GM18909 (cell line): ENCODE results near the gene TBC1D8.
"Not testable (repeated sequence)": the region's sequence is repeated elsewhere in the genome, so short reads cannot be mapped to it uniquely, and the experiment has no call there.

Experiments
- ATAC-seq: cut with Tn5 transposase; IDR thresholded peaks from one replicate; pipeline ENCODE4 v1.9.1; 2021; ENCODE audit warnings: mild to moderate bottlenecking; ENCODE audit not compliant: unreplicated experiment, poor library complexity

The TBC1D8 gene

GRCh38 chr2:101081375-101081907 lies 69.7 kb downstream of the TBC1D8 start:
- no peak for ATAC-seq

DNA sequence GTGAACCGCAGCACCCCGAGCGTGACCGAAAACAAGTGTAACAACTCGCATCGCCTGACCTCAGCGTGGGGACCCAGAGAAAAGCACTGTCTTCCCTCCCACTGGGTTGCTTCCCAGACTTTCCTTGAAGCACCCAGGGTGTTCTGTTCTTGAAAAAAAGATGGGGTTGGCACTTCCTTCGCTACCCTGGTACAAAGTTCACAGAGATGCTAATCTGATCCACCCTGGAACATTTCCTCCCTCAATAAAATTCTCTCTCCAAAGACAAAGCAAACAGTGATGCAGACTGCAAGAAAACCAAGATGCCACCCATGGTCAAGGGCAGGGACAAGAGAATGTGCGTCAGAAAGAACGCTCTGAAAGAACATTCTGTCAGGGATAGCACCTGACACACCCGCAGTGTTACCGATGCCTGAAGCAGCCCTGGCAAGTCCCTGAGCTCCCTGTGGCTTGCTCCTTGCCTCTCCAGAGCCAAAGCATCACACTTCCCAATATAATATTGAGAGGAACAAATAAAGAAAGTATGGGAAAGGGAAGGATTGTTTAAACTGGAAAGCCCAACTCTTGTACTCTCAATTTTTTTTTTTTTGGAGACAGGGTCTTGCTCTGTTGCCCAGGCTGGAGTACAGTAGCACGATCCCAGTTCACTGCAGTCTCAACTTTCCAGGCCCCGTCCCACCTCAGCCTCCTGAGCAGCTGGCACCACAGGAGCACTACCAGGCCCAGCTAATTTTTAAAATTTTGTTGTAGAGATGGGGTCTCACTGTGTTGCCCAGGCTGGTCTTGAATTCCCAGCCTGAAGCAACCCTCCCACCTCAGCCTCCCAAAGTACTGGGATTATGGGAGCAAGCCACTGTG lies 70.7 kb downstream of the TBC1D8 start:
- ATAC-seq = no peak

DNA sequence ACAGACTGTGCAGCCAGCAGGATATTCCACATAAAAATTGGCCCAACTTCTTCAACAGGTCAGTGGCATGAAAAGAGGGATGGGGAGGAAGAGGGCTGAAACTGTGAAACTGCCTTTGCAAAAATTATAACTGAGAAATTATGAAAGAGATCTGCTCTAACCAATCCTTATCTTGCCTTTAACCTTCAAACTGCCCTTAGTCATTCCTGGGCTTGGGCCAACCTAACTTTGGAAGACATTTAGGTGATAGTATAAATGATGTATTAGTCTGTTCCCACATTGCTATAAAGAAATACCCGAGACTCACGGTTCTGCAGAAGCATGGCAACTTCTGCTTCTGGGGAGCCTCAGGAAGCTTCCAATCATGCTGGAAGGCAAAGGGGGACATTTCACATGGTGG lies 74.6 kb downstream of the TBC1D8 start:
- ATAC-seq = no peak

DNA sequence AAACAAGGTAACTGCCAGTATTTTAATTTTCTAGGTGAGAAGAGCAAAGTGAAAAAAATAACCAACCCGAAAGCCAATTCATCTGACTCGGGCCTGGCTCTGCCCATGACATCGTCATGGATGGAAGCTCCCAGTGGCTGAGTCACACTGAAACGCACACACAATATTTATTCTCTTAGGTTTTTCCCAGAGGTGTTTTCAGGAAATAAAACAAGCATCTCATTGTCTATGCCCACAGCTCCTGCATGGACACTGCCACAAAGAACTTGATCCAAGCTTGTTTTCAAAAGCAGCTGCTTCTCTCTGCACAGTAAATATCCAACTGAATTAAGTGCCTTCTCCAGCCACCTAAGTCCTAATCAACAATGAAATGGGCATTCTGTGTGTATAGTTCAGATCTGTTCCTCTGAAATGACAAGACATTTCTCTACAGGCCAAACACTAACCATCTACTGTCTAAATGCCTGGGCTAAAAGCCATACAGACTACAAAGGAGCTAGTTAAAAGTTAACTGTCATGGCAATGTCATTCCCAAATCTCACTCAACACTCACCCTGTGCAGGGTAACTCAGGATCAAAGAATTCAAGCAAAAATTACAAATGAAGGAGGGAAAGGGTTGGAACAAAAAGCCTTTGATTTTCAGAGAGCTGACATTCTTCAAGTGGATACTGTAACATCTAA lies 86.2 kb downstream of the TBC1D8 start:
- ATAC-seq = no peak

- ATAC-seq = no peak
Observed at GRCh38 chr2:101064505-101064867, 86.7 kb downstream of the TBC1D8 start.

DNA sequence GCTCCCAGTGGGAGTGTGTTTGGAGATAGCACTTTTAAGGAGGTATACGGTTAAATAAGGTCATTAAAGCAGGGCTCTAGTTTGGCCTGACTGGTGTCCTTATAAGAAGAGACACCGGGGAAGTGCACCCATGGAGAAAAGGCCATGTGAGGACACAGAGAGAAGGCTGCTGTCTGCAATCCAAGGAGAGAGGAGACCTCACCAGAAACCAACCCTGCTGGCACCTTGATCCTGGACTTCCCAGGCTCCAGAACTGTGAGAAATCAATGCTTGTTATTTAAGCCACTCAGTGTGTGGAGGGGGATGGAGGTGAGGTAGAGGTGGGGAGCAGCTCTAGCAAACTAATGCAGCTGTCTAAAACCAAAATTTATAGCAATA lies 87.1 kb downstream of the TBC1D8 start:
- ATAC-seq = no peak

GRCh38 chr2:101063352-101064124 lies 87.6 kb downstream of the TBC1D8 start:
- ATAC-seq = no peak

GRCh38 chr2:101058386-101058785 lies 92.8 kb downstream of the TBC1D8 start:
- ATAC-seq = no peak

DNA sequence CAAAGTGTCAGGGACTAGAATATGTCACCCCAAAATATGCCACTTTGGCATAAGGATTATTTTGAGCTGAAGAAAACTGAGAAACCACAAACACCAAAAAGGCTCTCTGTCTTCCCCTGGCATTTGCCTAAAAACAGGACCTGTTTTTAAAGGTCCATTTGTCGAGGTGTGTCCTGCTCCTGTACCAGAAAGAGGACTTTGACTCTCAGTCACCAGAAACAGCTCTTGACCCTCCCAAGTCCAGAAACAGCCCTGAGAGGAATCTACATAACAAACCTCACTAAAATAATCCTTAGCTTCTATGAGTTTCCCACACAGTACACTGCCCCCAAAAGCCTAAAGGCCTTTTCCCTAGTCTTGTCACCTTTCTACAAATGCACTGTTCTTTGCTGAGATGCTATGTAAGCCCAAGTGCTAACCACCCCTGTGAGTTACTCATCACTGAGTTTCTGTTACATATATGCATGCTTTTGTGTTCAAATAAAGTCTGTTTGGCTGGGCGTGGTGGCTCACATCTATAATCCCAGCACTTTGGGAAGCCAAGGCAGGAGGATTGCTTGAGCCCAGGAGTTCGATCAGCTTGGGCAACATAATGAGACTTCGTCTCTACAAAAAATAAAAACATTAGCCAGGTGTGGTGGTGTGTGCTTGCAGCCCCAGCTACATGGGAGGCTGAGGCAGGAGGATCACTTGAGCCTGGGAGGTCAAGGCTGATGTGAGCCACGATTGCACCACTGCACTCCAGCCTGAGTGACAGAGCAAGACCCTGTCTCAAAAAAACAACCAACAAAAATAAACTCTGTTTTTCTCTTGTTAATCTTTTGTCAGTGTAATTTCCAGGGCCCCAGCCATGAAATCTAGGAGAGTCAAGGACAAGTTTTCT lies 93.9 kb downstream of the TBC1D8 start:
- ATAC-seq = no peak

- ATAC-seq = no peak
Observed at GRCh38 chr2:101053117-101053516, 98.1 kb downstream of the TBC1D8 start.

- ATAC-seq = no peak
Observed at GRCh38 chr2:101052147-101052546, 99.0 kb downstream of the TBC1D8 start.

- not testable (repeated sequence) for ATAC-seq
Observed at GRCh38 chr2:101050886-101051285, 100.3 kb downstream of the TBC1D8 start.

DNA sequence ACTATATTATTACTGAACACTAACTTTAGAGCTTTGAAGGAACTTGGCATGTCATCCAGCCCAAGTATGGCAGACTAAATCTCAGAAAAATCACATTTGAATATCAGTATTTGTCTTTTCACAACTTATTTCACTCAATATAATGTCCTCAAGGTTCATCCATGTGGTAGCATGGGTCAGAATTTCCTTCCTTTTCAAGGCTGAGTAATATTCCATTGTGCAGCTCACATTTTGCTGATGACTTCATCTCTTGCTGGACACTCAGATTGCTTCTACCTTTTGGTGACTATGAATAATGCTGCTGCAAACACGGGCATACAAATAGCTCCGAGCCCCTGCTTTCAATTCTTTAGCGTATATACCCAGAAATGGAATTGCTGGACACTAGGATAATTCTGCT lies 102.4 kb downstream of the TBC1D8 start:
- ATAC-seq = no peak

- no peak for ATAC-seq
Observed at GRCh38 chr2:101047774-101048173, 103.4 kb downstream of the TBC1D8 start.

DNA sequence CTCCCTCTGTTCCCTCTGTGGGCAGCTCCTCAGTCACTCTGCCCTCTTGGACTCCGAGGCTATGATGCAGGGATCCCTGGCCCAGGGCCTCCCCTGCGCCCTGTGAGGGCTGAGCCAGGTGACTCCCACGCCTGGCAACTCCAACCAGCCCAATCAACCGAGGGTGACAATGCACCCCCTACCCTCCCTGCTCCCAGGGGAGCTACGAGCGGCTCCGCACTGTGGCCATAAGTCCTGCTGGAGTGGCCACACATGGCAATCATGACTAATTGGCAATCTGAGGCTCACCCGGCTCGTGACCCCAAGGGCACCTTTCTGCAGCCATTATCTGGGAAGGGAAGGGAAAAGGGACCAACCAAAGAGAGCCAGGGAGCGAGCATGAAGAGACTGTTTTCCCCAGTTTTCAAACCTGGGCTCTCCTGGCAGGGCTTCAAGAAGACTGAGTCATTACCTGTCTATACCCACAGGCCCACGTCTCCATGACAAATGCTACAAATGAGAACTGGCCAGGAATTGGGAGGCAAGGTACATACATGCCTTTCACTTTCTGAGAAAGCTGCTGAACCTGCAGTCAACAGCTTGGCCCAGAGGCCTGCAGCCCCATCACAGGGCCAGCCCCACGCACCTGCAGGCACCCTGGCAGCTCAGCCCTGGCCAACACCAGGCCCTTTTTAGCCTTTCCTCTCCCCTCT lies 104.0 kb downstream of the TBC1D8 start:
- ATAC-seq = no peak

DNA sequence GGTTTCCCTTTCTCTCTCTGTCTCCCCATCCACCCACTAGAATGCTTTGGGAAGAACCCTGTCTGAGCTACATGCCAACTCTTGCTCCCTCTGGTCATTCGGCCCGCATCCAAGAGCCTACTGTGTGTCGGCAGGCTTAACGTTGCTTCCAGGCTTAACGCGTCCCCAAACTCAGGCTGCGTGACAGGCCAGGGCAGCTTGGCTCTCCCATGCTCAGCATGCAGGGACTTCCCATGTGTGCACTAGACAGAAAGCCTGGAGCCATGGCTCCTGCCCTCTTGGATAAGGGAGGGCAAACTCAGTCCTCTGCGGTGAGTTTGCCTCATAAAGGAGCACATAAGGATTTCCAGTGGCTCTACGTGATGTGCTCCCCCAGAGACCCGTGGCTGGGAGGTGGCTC lies 105.9 kb downstream of the TBC1D8 start:
- ATAC-seq = no peak

- ATAC-seq = no peak
Observed at GRCh38 chr2:101041413-101041812, 109.8 kb downstream of the TBC1D8 start.

DNA sequence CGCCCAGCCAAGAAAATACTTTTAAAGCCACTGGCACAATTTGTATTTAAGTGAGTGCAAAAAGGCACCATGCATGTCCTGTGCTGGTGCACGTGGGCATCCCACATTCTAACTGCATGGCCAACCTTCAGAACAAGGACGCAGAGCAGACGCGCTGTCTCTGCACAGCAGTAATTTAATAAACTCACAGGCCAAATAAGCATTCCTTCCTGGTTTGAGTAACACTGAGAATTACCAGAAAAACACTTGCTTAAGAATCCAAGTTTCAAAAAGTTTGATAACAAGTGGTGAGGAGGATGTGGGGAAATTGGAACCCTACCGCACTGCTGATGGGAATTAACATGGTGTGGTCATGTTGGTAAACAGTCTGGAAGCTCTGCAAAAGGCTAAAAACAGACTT lies 110.4 kb downstream of the TBC1D8 start:
- ATAC-seq = no peak

DNA sequence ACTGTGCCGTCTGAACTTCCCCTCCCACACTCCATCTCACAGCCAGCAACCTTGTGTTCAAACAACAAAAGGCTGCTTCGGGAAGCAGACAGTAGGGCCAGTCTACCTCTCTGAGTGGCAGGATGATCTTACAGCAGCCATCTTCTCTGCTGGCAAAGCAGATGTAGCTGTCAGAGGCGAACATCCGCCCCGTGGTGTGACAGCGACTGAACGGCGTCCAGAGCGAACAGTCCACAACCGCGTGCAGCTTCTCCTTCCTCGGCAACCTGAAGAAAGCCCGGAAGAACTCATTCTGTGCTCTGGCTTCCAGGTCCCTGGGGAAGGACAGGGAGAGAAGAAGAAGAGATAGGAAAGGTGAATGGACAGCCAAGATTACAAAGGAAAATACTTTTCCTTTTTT lies 111.1 kb downstream of the TBC1D8 start:
- ATAC-seq = no peak
